ENCODE data around the gene UROD.

DNA sequence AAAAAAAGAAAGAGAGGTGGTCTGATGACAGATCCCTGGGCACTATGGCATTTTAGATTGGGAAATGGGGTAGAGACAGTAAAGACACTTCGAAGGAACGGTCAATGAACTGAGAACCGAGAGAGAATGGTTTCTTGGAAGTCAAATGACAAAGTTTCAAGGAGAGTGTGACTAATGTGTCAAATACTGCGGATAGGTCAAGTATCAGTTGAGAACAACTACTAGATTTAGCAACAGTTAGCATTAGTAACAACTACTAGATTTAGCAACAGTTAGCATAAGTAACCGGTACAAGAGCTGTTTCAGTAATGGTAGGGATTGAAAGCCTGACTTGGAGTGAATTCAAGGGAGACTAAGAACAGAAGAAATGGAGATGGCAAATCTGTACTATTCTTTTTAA lies 35.0 kb downstream of the UROD start:
- TF ChIP-seq, protein P1, sequence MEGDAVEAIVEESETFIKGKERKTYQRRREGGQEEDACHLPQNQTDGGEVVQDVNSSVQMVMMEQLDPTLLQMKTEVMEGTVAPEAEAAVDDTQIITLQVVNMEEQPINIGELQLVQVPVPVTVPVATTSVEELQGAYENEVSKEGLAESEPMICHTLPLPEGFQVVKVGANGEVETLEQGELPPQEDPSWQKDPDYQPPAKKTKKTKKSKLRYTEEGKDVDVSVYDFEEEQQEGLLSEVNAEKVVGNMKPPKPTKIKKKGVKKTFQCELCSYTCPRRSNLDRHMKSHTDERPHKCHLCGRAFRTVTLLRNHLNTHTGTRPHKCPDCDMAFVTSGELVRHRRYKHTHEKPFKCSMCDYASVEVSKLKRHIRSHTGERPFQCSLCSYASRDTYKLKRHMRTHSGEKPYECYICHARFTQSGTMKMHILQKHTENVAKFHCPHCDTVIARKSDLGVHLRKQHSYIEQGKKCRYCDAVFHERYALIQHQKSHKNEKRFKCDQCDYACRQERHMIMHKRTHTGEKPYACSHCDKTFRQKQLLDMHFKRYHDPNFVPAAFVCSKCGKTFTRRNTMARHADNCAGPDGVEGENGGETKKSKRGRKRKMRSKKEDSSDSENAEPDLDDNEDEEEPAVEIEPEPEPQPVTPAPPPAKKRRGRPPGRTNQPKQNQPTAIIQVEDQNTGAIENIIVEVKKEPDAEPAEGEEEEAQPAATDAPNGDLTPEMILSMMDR (IDR thresholded peaks at IDR 0.05; ENCODE audit: low read depth, low read length, missing input control) = no peak
- TF ChIP-seq RAD21 (IDR thresholded peaks at IDR 0.05) (no peak), JUND (IDR thresholded peaks at IDR 0.05) (no peak), YY1 (IDR thresholded peaks at IDR 0.05) (no peak), GABPA (IDR thresholded peaks at IDR 0.05 in 1 of 2, conservative IDR thresholded peaks at IDR 0.05 in 1 of 2) (no peak), NR2F2 (IDR thresholded peaks at IDR 0.05) (no peak), RXRA (IDR thresholded peaks at IDR 0.05) (no peak), TAF1 (conservative IDR thresholded peaks at IDR 0.05) (no peak)
- TF ChIP-seq, protein P2, sequence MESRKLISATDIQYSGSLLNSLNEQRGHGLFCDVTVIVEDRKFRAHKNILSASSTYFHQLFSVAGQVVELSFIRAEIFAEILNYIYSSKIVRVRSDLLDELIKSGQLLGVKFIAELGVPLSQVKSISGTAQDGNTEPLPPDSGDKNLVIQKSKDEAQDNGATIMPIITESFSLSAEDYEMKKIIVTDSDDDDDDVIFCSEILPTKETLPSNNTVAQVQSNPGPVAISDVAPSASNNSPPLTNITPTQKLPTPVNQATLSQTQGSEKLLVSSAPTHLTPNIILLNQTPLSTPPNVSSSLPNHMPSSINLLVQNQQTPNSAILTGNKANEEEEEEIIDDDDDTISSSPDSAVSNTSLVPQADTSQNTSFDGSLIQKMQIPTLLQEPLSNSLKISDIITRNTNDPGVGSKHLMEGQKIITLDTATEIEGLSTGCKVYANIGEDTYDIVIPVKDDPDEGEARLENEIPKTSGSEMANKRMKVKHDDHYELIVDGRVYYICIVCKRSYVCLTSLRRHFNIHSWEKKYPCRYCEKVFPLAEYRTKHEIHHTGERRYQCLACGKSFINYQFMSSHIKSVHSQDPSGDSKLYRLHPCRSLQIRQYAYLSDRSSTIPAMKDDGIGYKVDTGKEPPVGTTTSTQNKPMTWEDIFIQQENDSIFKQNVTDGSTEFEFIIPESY (IDR thresholded peaks at IDR 0.05) = no peak
- TF ChIP-seq, protein P3, sequence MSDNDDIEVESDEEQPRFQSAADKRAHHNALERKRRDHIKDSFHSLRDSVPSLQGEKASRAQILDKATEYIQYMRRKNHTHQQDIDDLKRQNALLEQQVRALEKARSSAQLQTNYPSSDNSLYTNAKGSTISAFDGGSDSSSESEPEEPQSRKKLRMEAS (IDR thresholded peaks at IDR 0.05) = no peak

Data from liver (tissue), 3 donors.